ENCODE data around the gene VDR.

DNA sequence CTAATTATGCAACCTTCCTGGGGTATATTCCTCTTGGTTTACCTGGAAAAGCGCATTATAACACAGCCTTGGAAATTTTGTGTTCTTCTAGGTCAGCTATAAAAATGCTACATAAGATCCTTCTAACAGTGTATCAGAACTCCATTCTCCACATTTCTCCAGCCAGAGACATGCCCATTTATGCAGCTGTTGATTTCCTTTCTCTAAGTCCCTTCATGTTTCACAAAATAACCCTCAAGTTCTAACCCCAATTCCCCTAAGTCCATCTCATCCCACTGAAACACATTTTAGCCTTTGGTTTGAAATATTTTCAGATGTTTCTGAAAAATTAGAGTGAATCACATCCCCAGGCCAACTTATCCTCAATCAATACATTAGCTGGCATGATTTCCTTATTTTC, 64.2 kb downstream of the VDR start:
- TF ChIP-seq POLR2A (IDR thresholded peaks at IDR 0.05) = no peak
- TF ChIP-seq, protein P1, sequence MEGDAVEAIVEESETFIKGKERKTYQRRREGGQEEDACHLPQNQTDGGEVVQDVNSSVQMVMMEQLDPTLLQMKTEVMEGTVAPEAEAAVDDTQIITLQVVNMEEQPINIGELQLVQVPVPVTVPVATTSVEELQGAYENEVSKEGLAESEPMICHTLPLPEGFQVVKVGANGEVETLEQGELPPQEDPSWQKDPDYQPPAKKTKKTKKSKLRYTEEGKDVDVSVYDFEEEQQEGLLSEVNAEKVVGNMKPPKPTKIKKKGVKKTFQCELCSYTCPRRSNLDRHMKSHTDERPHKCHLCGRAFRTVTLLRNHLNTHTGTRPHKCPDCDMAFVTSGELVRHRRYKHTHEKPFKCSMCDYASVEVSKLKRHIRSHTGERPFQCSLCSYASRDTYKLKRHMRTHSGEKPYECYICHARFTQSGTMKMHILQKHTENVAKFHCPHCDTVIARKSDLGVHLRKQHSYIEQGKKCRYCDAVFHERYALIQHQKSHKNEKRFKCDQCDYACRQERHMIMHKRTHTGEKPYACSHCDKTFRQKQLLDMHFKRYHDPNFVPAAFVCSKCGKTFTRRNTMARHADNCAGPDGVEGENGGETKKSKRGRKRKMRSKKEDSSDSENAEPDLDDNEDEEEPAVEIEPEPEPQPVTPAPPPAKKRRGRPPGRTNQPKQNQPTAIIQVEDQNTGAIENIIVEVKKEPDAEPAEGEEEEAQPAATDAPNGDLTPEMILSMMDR (IDR thresholded peaks at IDR 0.05) = no peak
